Kidney capillary endothelial cell (primary cell): ENCODE data around the gene KIF26A.
"Not testable (repeated sequence)": the region's sequence is repeated elsewhere in the genome, so short reads cannot be mapped to it uniquely, and the experiment has no call there.

Source experiments
- DNase-seq: peaks from one replicate; pipeline ENCODE4 v3.0.0-alpha.2; 2018; ENCODE audit warnings: low spot score

Gene KIF26A

GRCh38 chr14:104223101-104224041 lies 85.0 kb downstream of the KIF26A start:
- peak; percentile 73 for DNase-seq

DNA sequence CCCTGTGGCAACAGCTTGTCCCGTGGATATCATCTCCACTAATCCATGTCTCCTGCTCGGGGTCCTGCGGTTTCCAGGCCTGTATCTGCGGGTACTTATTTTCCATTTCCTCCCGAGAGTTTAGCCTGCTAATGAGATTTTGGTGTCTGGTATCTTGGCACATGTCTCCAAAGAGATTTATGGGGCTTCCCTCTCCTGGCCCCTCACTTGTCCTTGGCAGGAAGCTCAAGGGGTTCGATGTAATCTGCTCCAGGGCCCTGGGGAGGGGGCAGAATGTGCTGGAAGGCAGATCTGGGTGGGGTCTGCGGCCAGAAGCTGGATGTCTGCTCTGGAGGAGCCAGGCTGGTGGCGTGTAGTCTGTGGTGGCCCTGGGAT lies 85.7 kb downstream of the KIF26A start:
- peak; percentile 31 for DNase-seq

GRCh38 chr14:104224506-104225277 lies 86.3 kb downstream of the KIF26A start:
- DNase-seq: peak; percentile 34

- not testable (repeated sequence) for DNase-seq
Measured at GRCh38 chr14:104225278-104226190, 87.1 kb downstream of the KIF26A start.

- peak; percentile 40 for DNase-seq
Measured at GRCh38 chr14:104226421-104227383, 88.3 kb downstream of the KIF26A start.

GRCh38 chr14:104227806-104228205 lies 89.4 kb downstream of the KIF26A start:
- peak; percentile 91 for DNase-seq

DNA sequence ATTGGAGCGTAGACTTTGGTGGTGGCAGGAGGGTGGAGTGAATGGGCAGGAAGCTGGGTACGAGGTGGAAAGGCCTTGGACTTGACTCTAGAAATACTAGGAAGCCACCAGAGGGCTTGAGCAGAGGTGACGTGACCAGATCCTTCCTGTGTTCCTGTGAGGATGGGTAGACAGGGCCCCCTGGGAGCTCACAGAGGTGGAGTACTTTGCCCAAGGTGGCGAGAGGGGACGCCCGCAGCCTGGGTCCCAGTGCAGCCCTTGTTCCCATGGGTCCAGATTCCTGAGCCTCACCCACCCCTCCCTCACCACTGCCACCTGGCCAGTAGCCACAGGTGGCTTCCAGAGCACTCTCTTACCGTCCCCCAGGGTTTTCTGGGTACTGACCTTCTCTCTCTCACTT lies 89.8 kb downstream of the KIF26A start:
- no peak for DNase-seq

- DNase-seq: no peak
Measured at GRCh38 chr14:104228716-104229533, 90.5 kb downstream of the KIF26A start.

DNA sequence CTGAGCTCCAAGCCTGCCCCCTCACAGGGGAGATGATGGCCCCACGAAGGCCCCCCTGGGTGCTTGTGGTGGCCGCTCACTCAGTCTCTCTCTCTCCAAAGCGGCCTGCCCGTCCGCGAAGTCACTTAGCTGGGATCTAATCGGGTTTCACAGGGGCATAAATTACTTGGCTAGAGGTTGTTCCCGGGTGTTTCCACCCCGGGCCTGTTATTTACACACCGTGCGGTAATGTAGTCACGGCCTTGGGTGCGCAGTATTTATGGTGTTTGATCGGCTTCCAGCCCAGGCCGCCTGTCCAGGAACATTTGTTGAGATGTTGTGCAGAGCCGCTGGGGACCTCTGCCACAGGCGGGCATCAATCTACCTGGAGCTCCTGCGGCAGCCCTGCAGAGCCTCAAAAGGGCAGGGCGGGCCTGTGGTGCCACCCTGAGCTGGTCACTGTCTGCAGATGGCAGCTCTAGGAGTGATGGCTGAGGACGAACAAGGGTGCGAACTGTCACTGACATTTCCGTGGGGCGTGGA lies 91.2 kb downstream of the KIF26A start:
- no peak for DNase-seq

DNA sequence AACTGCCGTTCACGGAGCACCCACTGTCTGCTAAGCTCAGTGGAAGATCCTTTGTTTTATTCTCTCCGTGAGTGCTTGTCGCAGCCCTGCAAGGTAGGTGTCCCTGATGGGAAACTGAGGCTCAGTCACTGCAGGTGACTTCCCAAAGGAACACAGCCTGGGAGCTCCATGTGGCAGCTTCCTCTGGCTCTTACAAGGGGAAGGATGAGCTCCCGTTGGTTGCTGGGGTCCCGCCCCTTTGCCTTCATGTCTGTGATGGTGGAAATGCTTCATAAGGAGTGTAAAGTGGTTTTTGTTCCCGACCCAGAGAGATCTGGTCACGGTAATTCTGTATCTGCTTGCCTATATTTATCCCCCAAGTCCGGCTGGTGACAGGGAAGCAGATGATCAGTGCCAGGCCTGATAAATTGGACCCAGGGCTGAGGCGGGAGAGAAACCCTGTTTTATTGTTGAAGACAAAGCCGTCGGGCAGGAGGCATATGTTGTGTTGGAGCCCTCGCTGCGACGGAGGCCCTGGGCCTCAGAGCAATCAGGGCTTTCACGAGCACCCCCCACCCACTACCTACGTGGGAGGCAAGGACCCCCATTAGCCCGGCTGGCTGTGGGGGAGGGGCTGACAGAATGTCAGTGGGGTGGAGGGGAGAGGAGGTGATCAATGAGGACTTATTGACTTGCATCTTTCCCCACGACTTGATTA lies 91.9 kb downstream of the KIF26A start:
- DNase-seq: no peak
